CD4-positive, alpha-beta T cell (primary cell): ENCODE measurements around the gene RCAN2. TPM values are rescaled to one million over a fixed set of nuclear protein-coding genes. Genes with fewer than 3 reads are reported as not detected.

Experiments
- ATAC-seq: fragments of 200-7000 bp; cut with Tn5 transposase; one replicate; pipeline ENCODE4 v1.10.0; 2022; ENCODE audit warnings: mild to moderate bottlenecking; ENCODE audit not compliant: poor library complexity
- CTCF ChIA-PET: fragments of 350-600 bp; sonication (Branson Sonifier 250); formaldehyde crosslinking; loops from one replicate; lab custom pipeline; 2021; ENCODE audit warnings: antibody characterized with exemption, inconsistent platforms; lab: Charles Lee
- POLR2A ChIA-PET: fragments of 350-600 bp; sonication (Branson Sonifier 250); formaldehyde crosslinking; loops from one replicate; lab custom pipeline; 2021; ENCODE audit warnings: antibody characterized with exemption, inconsistent platforms; lab: Charles Lee
- DNase-seq, 14 experiments: peaks; one replicate each; pipeline ENCODE4 v3.0.0-alpha.2; 2013 to 2020; ENCODE audit warnings: mixed read lengths in 2 of 14
- H3K27ac ChIP-seq, 2 donors: one replicate each; pipeline versions ENCODE4 v1.5.1 to v1.7.0; 2013; ENCODE audit warnings: low read length in 2 of 2, low read depth in 1 of 2, mild to moderate bottlenecking in 1 of 2
- H3K27me3 ChIP-seq, 2 experiments: 1 replicate in 1 of 2; 2 replicates in 1 of 2; pipeline versions ENCODE4 v1.6.1 to v1.7.0; 2013; ENCODE audit warnings: low read length in 2 of 2, control low read depth in 1 of 2, mild to moderate bottlenecking in 1 of 2, moderate library complexity in 1 of 2; ENCODE audit not compliant: insufficient read depth in 2 of 2, control insufficient read depth in 1 of 2
- H3K36me3 ChIP-seq: one replicate; pipeline ENCODE4 v1.6.1; 2013; ENCODE audit warnings: low read length, control low read depth; ENCODE audit not compliant: insufficient read depth
- H3K4me1 ChIP-seq: one replicate; pipeline ENCODE4 v1.6.1; 2013; ENCODE audit warnings: low read length, control low read depth; ENCODE audit not compliant: insufficient read depth
- H3K4me3 ChIP-seq: one replicate; pipeline ENCODE4 v1.5.1; 2013; ENCODE audit warnings: mild to moderate bottlenecking, low read length, moderate library complexity
- H3K9me3 ChIP-seq, 2 experiments: 1 replicate in 1 of 2; 2 replicates in 1 of 2; pipeline versions ENCODE4 v1.6.1 to v1.7.0; 2013; ENCODE audit warnings: low read length in 2 of 2, mild to moderate bottlenecking in 2 of 2, control low read depth in 1 of 2, moderate library complexity in 1 of 2; ENCODE audit not compliant: control insufficient read depth in 1 of 2, insufficient read depth in 1 of 2
- H3K27ac Mint-ChIP-seq: one replicate; pipeline ENCODE4 v1.8.0; 2020; ENCODE audit warnings: mixed read lengths
- H3K27me3 Mint-ChIP-seq: one replicate; pipeline ENCODE4 v1.8.0; 2021; ENCODE audit warnings: mixed read lengths
- H3K36me3 Mint-ChIP-seq: one replicate; pipeline ENCODE4 v1.8.0; 2021; ENCODE audit warnings: low read depth, mixed read lengths
- H3K4me1 Mint-ChIP-seq: one replicate; pipeline ENCODE4 v1.8.0; 2021; ENCODE audit warnings: low read depth, mixed read lengths
- H3K4me3 Mint-ChIP-seq: one replicate; pipeline ENCODE4 v1.8.0; 2020; ENCODE audit warnings: mild to moderate bottlenecking, mixed read lengths
- H3K9me3 Mint-ChIP-seq: one replicate; pipeline ENCODE4 v1.8.0; 2020; ENCODE audit warnings: mixed read lengths
- intact Hi-C, 2 experiments: fragments of 100-400 bp; cut with DNase I in 1 of 2; cut with micrococcal nuclease in 1 of 2; formaldehyde crosslinking; loops; one replicate each; pipeline versions ENCODE4 v1.15.1 to v1.9.0; 2023 to 2025; cut with DNase I, micrococcal nuclease
- total RNA-seq, 174 experiments: library from RNA in 2 of 174; stranded (reverse) in 2 of 174; gene quantifications; one replicate each; pipeline ENCODE4 v1.2.3 and lab custom pipeline; 2021 to 2026
- TF ChIP-seq, protein P1 (sequence below): fragments of 200-600 bp; IDR thresholded peaks from one replicate; pipeline ENCODE4 v1.8.0; 2022; ENCODE audit warnings: antibody characterized with exemption, mild to moderate bottlenecking

RCAN2 gene
- total RNA-seq, 2 experiments from 2014 or later: not detected

DNA sequence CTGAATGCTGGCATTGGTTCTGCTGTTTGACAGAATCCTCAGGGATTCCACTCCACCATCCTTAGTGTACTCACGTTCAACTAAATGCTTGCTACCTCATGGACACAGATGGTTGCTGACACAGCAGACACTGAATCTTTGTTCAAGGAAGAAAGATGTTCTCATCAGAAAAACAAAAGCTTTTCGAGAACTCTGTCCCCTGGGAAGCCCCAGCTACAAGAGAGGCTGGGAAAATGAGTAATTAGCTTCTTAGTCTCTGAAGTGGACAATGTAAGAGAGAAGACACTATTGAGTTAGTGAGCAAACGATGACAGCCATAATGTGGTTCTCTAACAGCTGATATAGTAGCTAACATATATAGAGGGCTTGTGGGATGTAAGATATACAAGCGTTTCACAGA lies 289.5 kb downstream of the RCAN2 start:
- ChIA-PET CTCF (interaction anchor here (1.1 kb wide), 1 partner anchor 18 kb away, joined by 3 read pairs; no protein-coding TSS in a partner anchor), POLR2A (no interaction called here)
- no peak overlapping the region for H3K27ac ChIP-seq
- Mint-ChIP-seq H3K4me3 (no peak overlapping the region), H3K27ac (no peak overlapping the region), H3K27me3 (peaks cover 11% of the 10 kb centered on the region), H3K4me1 (no peaks in the 10 kb centered on the region), H3K36me3 (no peaks in the 10 kb centered on the region), H3K9me3 (no peaks in the 10 kb centered on the region)
- peaks cover 0 to 7% of the 10 kb centered on the region in 2 experiments for H3K9me3 ChIP-seq
- ATAC-seq (no peak), DNase-seq (no peak)
- intact Hi-C loops: no loop called here
- H3K27me3 ChIP-seq: peaks cover 0 to 3% of the 10 kb centered on the region in 2 experiments
- no peak overlapping the region for H3K4me3 ChIP-seq
- H3K4me1 ChIP-seq: no peaks in the 10 kb centered on the region
- TF ChIP-seq, protein P1, sequence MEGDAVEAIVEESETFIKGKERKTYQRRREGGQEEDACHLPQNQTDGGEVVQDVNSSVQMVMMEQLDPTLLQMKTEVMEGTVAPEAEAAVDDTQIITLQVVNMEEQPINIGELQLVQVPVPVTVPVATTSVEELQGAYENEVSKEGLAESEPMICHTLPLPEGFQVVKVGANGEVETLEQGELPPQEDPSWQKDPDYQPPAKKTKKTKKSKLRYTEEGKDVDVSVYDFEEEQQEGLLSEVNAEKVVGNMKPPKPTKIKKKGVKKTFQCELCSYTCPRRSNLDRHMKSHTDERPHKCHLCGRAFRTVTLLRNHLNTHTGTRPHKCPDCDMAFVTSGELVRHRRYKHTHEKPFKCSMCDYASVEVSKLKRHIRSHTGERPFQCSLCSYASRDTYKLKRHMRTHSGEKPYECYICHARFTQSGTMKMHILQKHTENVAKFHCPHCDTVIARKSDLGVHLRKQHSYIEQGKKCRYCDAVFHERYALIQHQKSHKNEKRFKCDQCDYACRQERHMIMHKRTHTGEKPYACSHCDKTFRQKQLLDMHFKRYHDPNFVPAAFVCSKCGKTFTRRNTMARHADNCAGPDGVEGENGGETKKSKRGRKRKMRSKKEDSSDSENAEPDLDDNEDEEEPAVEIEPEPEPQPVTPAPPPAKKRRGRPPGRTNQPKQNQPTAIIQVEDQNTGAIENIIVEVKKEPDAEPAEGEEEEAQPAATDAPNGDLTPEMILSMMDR: no peak
- no peaks in the 10 kb centered on the region for H3K36me3 ChIP-seq

DNA sequence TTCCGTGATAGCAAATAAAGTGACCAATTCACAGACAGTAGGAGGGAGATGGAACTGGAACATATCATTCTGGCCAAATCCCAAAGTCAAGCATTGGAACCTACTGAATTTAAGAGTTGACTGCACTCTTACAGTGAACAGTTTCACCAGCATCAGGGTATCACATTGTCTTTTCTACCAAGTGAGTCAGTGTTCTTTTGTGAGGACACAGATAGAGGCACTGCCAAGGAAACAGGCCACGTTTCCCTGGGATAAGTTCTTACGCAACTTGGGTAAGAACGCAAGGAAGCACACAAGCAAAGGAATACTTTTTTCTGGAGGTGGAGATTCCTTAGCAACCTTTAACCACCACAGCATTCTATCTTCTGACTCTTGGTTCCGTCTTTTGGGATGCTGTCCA lies 291.9 kb downstream of the RCAN2 start:
- ATAC-seq (no peak), DNase-seq (no peak)
- Mint-ChIP-seq H3K9me3 (no peaks in the 10 kb centered on the region), H3K27me3 (peaks cover 16% of the 10 kb centered on the region), H3K4me1 (no peaks in the 10 kb centered on the region), H3K4me3 (no peak overlapping the region), H3K27ac (no peak overlapping the region), H3K36me3 (no peaks in the 10 kb centered on the region)
- CTCF ChIA-PET: no interaction called here
- no peak overlapping the region for H3K4me3 ChIP-seq
- intact Hi-C loops: no loop called here
- H3K9me3 ChIP-seq: no peaks in the 10 kb centered on the region
- TF ChIP-seq, protein P1: no peak
- H3K4me1 ChIP-seq: no peaks in the 10 kb centered on the region
- H3K27me3 ChIP-seq: peaks cover 0 to 9% of the 10 kb centered on the region in 2 experiments
- no peaks in the 10 kb centered on the region for H3K36me3 ChIP-seq
- POLR2A ChIA-PET: no interaction called here
- H3K27ac ChIP-seq: no peak overlapping the region

DNA sequence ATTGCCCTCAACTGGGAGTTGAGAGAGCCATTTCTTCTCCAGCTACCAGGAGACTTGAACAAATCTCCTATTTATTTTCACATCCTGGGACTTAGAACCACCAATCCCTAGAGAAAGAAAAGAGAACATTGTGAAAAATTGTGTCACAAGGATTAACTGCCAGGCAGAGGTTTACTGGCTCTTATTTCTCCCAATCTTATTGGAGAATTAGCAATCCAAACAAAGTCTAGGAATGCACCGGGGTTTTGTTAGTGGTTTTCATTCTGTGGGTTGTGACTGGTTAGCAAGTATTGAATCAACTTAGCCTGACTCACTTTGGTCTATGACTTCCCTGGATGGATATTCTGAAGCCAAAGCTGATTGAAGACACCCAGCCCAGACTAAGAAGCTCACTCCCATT lies 299.3 kb downstream of the RCAN2 start:
- ATAC-seq: no peak
- no peaks in the 10 kb centered on the region for H3K4me1 Mint-ChIP-seq
- Histone ChIP-seq H3K4me3 (no peak overlapping the region), H3K27ac (no peak overlapping the region), H3K27me3 (peaks cover 6 to 12% of the 10 kb centered on the region in 2 experiments), H3K9me3 (no peaks in the 10 kb centered on the region), H3K4me1 (no peaks in the 10 kb centered on the region), H3K36me3 (no peaks in the 10 kb centered on the region)
- H3K27me3 Mint-ChIP-seq: peaks cover 28% of the 10 kb centered on the region
- TF ChIP-seq, protein P1: no peak
- H3K36me3 Mint-ChIP-seq: no peaks in the 10 kb centered on the region
- CTCF ChIA-PET: no interaction called here
- no peak overlapping the region for H3K4me3 Mint-ChIP-seq
- DNase-seq: no peak
- intact Hi-C loops: no loop called here
- no peaks in the 10 kb centered on the region for H3K9me3 Mint-ChIP-seq
- POLR2A ChIA-PET: no interaction called here
- H3K27ac Mint-ChIP-seq: no peak overlapping the region
